Effector CD8-positive, alpha-beta T cell (primary cell): Measurements from ENCODE around the gene CD93.

ENCODE experiments used
- DNase-seq: peaks from one replicate; lab custom pipeline; 2025; lab: John Stamatoyannopoulos, UW

The CD93 gene

DNA sequence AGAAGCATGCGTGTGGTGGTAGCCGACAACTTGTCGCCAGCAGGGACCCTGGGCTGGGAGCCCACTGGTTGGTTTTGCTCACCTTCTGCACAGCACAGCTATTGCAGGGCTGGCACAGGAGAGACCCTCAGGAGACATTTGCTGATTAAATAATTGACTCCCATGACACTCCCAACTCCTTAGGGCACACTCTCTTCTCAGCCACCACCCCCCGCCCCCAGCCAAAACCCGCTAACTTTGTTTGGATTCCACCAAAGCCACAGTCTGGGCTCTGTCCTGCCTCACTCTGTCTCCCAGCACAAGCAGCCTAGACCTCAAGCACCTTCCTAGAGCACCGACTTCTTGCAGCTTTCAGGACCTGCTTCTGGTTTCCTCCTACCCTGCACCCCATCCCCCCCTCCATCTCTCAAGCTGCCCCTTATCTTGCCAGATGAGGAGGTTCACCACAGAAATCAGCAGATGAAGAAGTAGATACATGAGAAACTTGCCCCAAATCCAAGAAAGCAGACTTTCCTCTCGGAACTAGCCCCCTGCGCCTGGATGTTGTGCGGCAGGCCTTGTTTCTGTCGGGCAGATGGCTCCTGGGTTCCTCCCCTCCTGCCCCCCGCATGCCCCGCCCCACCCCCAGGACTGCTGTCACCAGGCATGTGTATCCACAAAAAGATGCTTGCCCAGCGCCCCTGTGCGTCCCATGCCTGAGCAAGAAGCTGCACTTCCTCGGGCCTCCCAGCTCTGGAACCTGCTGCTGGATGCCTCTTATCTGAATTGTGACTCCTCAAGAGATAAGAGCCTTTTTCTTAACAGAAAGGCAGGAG, 35.0 kb upstream of the CD93 start:
- DNase-seq, result no peak

DNA sequence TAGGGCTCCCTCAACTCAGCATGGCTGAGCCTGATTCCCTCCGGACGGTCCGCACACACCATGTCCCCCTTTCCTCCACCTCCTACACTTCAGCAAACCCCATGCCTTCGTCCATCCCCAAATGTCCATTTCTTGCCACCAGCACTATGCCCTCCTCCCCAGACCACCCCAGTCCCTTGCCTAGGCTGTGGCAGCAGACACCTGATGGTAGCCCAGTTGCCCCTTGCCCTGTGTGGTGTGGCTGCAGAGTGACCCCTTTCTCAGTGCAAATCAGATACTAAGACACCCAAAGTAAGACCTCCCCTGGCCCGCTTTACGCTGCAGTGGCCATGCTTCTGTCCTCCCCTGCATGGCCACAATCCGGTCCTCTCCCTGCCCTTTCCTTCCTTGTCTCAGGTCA, 34.1 kb upstream of the CD93 start:
- no peak for DNase-seq

DNA sequence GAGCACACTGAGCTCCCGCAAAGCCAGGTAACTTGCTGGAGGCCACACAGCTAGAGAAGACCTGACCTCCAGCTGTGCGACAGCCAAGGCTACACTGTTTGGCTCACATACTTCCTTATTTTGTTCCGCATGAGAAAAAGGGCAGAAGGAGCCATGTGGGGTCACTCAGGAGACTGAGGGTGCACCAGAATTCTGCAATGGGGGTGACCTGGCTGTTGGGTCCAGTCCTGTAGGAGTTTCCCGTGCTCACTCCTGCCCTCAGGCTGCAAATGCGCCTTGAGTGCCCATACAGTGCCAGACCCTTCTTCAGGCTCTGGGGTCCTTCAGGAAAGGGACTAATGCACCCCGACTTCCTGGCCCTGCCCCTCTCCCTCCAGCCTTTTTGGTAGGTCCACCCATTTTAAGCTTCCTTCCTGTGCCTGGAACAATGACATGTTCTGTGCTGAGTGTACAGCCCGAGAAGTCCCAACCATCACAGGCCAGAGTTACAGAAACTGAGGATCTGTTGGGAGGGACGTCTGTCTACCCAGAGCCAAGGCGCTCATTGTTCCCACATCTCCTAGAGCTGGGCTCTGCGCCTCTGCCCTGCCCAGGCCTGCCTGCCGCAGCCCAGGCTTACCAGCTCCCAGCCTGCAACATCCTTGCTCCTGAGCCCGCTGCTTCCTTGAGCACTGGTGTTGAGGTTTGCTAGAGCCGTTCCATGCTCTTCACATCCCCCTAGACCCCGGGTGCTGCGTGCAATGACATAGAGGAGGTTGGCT, 33.5 kb upstream of the CD93 start:
- no peak for DNase-seq

GRCh38 chr20:23118766-23119165, 32.6 kb upstream of the CD93 start:
- no peak for DNase-seq

GRCh38 chr20:23118144-23118543, 32.0 kb upstream of the CD93 start:
- no peak for DNase-seq

DNA sequence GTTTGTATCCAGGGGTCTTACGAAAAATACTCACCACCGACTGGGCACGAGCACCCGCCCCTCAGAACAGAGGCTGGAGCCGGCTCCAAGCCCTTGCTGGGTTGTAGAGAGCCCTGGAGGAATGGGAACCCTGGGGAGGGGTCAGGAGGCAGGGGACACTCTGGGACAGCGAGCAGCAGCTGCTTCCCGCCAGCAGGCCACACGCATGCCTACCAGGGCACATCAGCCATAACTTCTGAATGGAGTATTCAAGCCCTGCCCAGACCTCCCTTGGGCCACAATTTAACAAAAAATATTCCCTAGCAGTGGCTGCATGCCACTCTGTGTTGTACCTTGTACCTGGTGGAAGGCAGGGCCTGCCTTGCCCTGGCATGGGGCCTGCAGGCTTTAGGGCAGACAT, 31.6 kb upstream of the CD93 start:
- DNase-seq, result no peak

DNA sequence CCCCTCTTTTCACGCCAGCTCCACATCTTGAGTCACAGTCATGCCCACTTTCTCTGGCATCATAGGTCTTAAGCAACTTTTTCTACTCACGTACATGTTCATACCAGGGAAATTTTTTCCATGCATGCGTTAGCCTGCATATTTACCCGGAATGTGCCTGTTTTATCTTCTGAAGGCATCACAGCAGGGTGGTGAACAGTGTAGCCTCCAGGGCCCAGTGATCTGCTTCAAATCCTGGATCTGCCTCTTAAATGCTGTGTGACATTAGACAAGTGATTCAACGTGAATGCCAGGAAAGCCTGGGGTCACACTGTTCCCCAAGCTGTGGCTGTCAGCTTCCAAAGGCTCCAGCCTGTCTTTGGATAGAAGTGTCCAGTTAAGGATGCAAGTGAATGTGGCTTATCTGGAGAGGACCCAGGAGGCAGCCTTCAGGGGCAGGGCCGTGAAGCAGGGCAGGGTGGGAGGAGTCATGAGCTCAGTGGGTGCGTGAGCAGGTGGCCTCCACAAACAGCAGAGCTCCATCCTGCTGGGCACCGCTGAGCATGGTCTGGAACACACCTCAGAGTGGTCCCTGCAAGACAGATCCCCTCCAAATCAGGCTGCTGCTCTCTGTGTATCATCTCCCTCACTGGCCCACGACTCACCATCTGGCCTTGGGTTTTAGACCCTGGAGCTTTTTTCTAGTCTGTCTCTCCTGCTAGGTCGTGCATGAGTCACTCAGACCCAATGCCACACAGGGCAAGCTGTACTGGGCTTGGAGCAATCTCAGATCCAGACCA, 30.4 kb upstream of the CD93 start:
- DNase-seq, result no peak

GRCh38 chr20:23115822-23116221, 29.7 kb upstream of the CD93 start:
- no peak for DNase-seq

GRCh38 chr20:23114448-23115082, 28.4 kb upstream of the CD93 start:
- no peak for DNase-seq

- DNase-seq, result no peak
These were observed 27.9 kb upstream of the CD93 start for GRCh38 chr20:23114018-23114417.

GRCh38 chr20:23112595-23112994, 26.5 kb upstream of the CD93 start:
- DNase-seq, result no peak

DNA sequence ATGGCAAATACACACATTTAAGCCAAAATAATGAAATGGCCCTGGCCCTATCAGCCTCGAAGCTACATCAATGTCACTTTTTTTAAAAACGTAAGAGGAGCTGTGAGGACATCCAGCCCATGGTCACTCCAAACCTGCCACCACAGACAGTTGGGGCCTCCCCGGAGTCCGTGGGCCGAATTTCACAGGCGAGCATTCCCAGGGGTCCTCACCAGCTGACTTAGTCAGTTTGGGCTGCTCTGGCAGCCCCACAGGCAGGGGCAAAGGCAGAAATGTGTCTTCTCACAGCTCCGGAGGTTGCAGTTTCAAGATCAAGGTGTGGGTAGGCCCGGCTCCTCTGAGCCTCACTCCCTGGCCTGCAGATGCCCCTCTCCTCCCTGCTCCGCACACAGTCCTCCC, 25.8 kb upstream of the CD93 start:
- no peak for DNase-seq

GRCh38 chr20:23111307-23111943, 25.3 kb upstream of the CD93 start:
- DNase-seq, result no peak

GRCh38 chr20:23108871-23109270, 22.7 kb upstream of the CD93 start:
- DNase-seq, result no peak

DNA sequence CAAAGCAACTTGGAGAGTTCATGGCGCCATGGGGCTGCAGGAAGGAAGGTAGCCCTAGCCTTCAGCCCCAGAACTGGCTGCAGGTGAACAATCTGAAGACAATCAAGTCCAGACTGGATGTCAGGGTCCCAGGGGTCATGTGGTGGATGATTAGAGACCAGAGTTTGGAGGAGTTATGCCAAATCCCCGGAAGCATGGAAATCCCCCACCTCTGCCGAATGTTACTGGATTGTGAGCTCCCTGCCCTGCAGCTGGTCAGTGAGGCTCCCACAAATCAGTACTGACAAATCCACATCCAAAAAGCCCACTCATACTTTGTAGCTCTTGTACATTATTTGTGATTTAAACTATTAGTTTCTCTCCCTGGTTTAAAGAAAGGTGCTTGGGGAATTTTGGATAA, 21.3 kb upstream of the CD93 start:
- DNase-seq, result no peak

DNA sequence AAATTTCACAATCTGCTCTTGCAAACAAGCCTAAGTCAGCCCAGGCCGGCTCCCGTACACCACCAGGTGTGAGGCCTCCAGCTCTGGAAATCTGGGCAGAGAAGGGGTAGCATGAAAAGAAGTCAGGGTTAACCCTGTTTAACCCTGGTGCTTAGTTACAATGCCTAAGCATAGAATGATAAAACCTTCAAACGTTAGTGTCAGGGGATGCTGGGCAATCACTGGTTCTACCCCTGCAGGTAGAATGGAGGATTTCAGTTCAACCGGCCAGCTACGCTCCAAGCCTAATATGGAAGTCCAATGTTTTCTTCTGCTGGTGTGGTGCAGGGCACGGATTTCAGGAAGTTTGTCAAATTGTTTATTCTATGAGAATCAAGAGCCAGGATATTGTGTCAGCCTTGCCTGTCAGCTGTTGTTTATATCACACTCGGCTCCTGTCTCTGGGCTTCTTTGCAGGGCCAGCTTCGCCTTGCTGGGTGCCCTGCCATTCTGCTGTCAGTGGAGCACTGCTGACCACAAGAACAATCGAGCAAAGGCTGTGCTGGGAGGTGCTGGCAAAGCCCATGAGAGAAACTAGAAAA, 20.2 kb upstream of the CD93 start:
- DNase-seq, result no peak

DNA sequence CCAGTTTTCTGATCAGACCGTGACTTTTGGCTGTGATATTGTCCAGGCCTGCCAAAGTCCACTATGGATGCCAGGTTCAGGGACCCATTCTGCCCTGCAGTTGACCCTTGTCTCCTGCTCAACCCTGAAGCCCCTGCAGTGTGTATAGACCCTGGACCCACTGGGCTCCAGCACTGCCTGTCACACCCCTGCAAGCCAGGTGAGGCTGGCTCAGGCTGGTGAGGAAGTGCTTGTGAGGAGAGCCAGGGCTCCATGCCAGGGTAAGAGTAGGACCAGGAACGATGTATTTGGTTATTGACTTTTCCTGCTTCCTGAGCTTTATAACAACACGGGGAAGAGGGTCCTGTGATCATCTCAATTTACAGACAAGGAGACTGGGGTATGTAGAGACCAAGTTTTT, 19.1 kb upstream of the CD93 start:
- no peak for DNase-seq

DNA sequence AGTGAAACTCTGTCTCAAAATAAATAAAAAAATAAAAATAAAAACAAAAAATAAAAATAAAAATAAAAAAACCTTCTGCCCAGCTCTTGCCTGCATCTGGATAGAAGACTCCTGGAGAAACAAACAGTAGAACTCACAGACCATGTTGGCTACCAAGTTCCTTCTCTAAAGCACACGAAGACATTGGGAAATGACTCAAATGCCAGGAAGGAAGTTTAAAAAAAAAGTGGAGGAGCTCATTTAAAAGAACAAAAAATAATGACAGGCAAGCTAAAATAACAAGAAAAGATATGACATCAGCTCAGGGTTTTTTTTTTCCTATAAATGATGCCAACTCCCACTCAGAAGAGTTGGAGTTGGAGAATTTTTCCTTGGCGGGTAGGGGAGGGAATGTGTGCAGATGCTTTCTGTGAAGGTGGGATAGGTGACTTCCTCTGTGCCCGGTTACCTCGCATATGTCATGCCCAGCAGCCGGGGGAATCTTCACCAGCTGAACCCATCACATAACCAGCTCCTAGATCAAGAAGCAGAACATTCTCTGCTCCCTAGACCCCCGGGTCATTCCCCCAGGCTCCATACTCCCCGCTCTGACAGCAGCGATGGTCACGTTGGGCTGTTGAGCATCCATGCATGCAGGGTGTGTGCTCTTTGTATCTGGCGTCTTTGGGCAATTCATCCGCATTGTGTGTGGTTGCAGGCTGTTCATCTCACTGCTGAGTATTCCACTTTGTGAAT, 17.3 kb upstream of the CD93 start:
- DNase-seq, result no peak

GRCh38 chr20:23101696-23102406, 15.7 kb upstream of the CD93 start:
- no peak for DNase-seq

- no peak for DNase-seq
These were observed 14.6 kb upstream of the CD93 start for GRCh38 chr20:23100720-23101107.
